GM10847 (cell line): ENCODE results near the gene VIPR1.

Experiments used
- POLR2A ChIP-seq: IDR thresholded peaks from 2 replicates; pipeline ENCODE4 v1.6.1; 2011; ENCODE audit not compliant: insufficient read length; ENCODE audit errors: extremely low read depth

VIPR1 gene

GRCh38 chr3:42502429-42503250 lies at the start of gene VIPR1:
TSS of gene VIPR1 (plus strand) at chr3:42502643. CDS start at chr3:42502736, 93 bp downstream.
- no peak for TF ChIP-seq POLR2A

GRCh38 chr3:42456211-42456610 lies 46.2 kb upstream of the VIPR1 start:
- TF ChIP-seq POLR2A, result no peak

GRCh38 chr3:42459151-42459550 lies 43.3 kb upstream of the VIPR1 start:
- TF ChIP-seq POLR2A, result no peak

- no peak for TF ChIP-seq POLR2A
Measured at GRCh38 chr3:42461762-42462161, 40.7 kb upstream of the VIPR1 start.

GRCh38 chr3:42463093-42463492 lies 39.4 kb upstream of the VIPR1 start:
- TF ChIP-seq POLR2A, result no peak

- no peak for TF ChIP-seq POLR2A
Measured at GRCh38 chr3:42468111-42468510, 34.3 kb upstream of the VIPR1 start.

GRCh38 chr3:42472555-42472954 lies 29.9 kb upstream of the VIPR1 start:
- no peak for TF ChIP-seq POLR2A

- no peak for TF ChIP-seq POLR2A
Measured at GRCh38 chr3:42473083-42473932, 29.1 kb upstream of the VIPR1 start.

GRCh38 chr3:42476225-42477125 lies 26.0 kb upstream of the VIPR1 start:
- no peak for TF ChIP-seq POLR2A

- no peak for TF ChIP-seq POLR2A
Measured at GRCh38 chr3:42477696-42478095, 24.7 kb upstream of the VIPR1 start.

- no peak for TF ChIP-seq POLR2A
Measured at GRCh38 chr3:42478830-42479229, 23.6 kb upstream of the VIPR1 start.

GRCh38 chr3:42486814-42487565 lies 15.5 kb upstream of the VIPR1 start:
- TF ChIP-seq POLR2A, result no peak

GRCh38 chr3:42488687-42489086 lies 13.8 kb upstream of the VIPR1 start:
- TF ChIP-seq POLR2A, result no peak
